B cell (primary cell): Measurements from ENCODE around the gene GYG2. TPM values are rescaled to one million over a fixed set of nuclear protein-coding genes. Genes with fewer than 3 reads are reported as not detected.

Source experiments
- ATAC-seq: fragments of 200-7000 bp; cut with Tn5 transposase; one replicate; pipeline ENCODE4 v1.10.0; 2021; ENCODE audit warnings: low read depth, mild to moderate bottlenecking, moderate number of reproducible peaks, moderate library complexity
- CTCF ChIA-PET: fragments of 350-600 bp; sonication (Branson Sonifier 250); formaldehyde crosslinking; loops from one replicate; lab custom pipeline; 2021; ENCODE audit warnings: antibody characterized with exemption, inconsistent platforms; lab: Charles Lee
- POLR2A ChIA-PET: fragments of 350-600 bp; sonication (Branson Sonifier 250); formaldehyde crosslinking; loops from one replicate; lab custom pipeline; 2021; ENCODE audit warnings: antibody characterized with exemption; lab: Charles Lee
- DNase-seq: peaks from one replicate; pipeline ENCODE4 v3.0.0; 2013
- H2AFZ ChIP-seq: 2 replicates; pipeline ENCODE4 v1.6.1; 2012; ENCODE audit warnings: mild to moderate bottlenecking, low read depth, low read length; ENCODE audit not compliant: insufficient read depth, poor library complexity, severe bottlenecking
- H3K27ac ChIP-seq, 2 donors: 1 replicate in 1 of 2; 2 replicates in 1 of 2; pipeline ENCODE4 v1.5.1; 2012 to 2013; ENCODE audit warnings: low read length in 2 of 2, mild to moderate bottlenecking in 2 of 2, moderate library complexity in 1 of 2
- H3K27me3 ChIP-seq, 4 experiments: fragments of 200-600 bp in 1 of 4; sonication (generic) in 1 of 4; replicated peaks in 1 of 4; 1 replicate in 2 of 4; 2 replicates in 2 of 4; pipeline versions ENCODE4 v1.6.1 to v1.7.0; 2013 to 2016; ENCODE audit warnings: low read length in 3 of 4, mild to moderate bottlenecking in 2 of 4, mixed read lengths in 1 of 4, moderate library complexity in 1 of 4; ENCODE audit not compliant: insufficient read depth in 4 of 4, control insufficient read depth in 3 of 4; ENCODE audit errors: control extremely low read depth in 1 of 4
- H3K36me3 ChIP-seq, 2 experiments: replicated peaks in 1 of 2; 1 replicate in 1 of 2; 2 replicates in 1 of 2; pipeline versions ENCODE4 v1.6.1 to v1.7.1; 2013; ENCODE audit warnings: low read length in 1 of 2; ENCODE audit not compliant: insufficient read depth in 2 of 2, control insufficient read depth in 1 of 2; ENCODE audit errors: control extremely low read depth in 1 of 2, extremely low read depth in 1 of 2
- H3K4me1 ChIP-seq, 2 donors: fragments of 200-600 bp in 1 of 2; sonication (generic) in 1 of 2; 1 replicate in 1 of 2; 2 replicates in 1 of 2; pipeline versions ENCODE4 v1.5.1 to v1.6.1; 2013 to 2017; ENCODE audit warnings: low read length in 2 of 2; ENCODE audit not compliant: control insufficient read depth in 2 of 2, insufficient read depth in 2 of 2
- H3K4me2 ChIP-seq: replicated peaks from 2 replicates; pipeline ENCODE3; 2012; ENCODE audit warnings: mild to moderate bottlenecking, low read depth, low read length; ENCODE audit not compliant: poor library complexity, severe bottlenecking
- H3K4me3 ChIP-seq, 5 experiments: fragments of 200-600 bp in 1 of 5; sonication (generic) in 1 of 5; 1 replicate in 3 of 5; 2 replicates in 2 of 5; pipeline versions ENCODE4 v1.5.1 to v1.7.0; 2011 to 2016; ENCODE audit warnings: low read length in 4 of 5, mild to moderate bottlenecking in 4 of 5, low read depth in 2 of 5, control low read depth in 1 of 5, moderate library complexity in 1 of 5; ENCODE audit not compliant: insufficient read depth in 1 of 5; ENCODE audit errors: control extremely low read depth in 1 of 5, extremely low read depth in 1 of 5
- H3K79me2 ChIP-seq: fragments of 200-600 bp; sonication (generic); one replicate; pipeline ENCODE4 v1.6.0; 2016; ENCODE audit warnings: low read length; ENCODE audit not compliant: control insufficient read depth, insufficient read depth
- H3K9ac ChIP-seq: fragments of 200-600 bp; sonication (generic); 2 replicates; pipeline ENCODE4 v1.6.1; 2017; ENCODE audit warnings: mild to moderate bottlenecking, low read length, moderate library complexity
- H3K9me3 ChIP-seq, 3 donors: one replicate each; pipeline versions ENCODE4 v1.6.1 to v1.7.1; 2013; ENCODE audit warnings: low read length in 2 of 3; ENCODE audit not compliant: control insufficient read depth in 2 of 3, insufficient read depth in 1 of 3; ENCODE audit errors: control extremely low read depth in 1 of 3
- H4K20me1 ChIP-seq: 2 replicates; pipeline ENCODE4 v1.6.0; 2012; ENCODE audit warnings: mild to moderate bottlenecking, low read length; ENCODE audit not compliant: insufficient read depth, control insufficient read depth, poor library complexity, severe bottlenecking
- H3K27ac Mint-ChIP-seq: one replicate; pipeline ENCODE4 v1.8.0; 2021; ENCODE audit warnings: mixed read lengths
- H3K27me3 Mint-ChIP-seq: one replicate; pipeline ENCODE4 v1.8.0; 2021; ENCODE audit warnings: mixed read lengths
- H3K4me1 Mint-ChIP-seq: one replicate; pipeline ENCODE4 v1.8.0; 2021; ENCODE audit warnings: mixed read lengths
- H3K4me3 Mint-ChIP-seq: one replicate; pipeline ENCODE4 v1.8.0; 2021; ENCODE audit warnings: mixed read lengths
- H3K9me3 Mint-ChIP-seq: one replicate; pipeline ENCODE4 v1.8.0; 2022; ENCODE audit warnings: mixed read lengths; ENCODE audit not compliant: insufficient read depth
- CTCF ChIP-seq: fragments of 200-600 bp; IDR thresholded peaks from one replicate; pipeline ENCODE4 v1.8.0; 2022; ENCODE audit warnings: antibody characterized with exemption, mild to moderate bottlenecking
- EZH2 ChIP-seq: IDR thresholded peaks from 2 replicates; pipeline ENCODE4 v1.6.1; 2012; ENCODE audit warnings: borderline replicate concordance, low read depth, mild to moderate bottlenecking, moderate library complexity, low read length; ENCODE audit not compliant: insufficient read depth, poor library complexity, severe bottlenecking
- WGBS: methylation state at CpG from one replicate; pipeline ENCODE4 v1.1.5; 2013; ENCODE audit warnings: missing lambda C conversion rate; ENCODE audit not compliant: insufficient coverage; 5-methylcytosine and 5-hydroxymethylcytosine counted together
- intact Hi-C: fragments of 100-400 bp; cut with micrococcal nuclease; formaldehyde crosslinking; loops from one replicate; pipeline ENCODE4 v1.10.0; 2022
- polyA plus RNA-seq: library from polyadenylated mRNA; depleted of rRNA; stranded (reverse); fragments of >200 nt; gene quantifications from 2 replicates; pipeline ENCODE4 v1.2.3, GENCODE V29; 2012
- total RNA-seq, 2 donors: library from RNA; stranded (reverse); fragments of 120-200 nt in 1 of 2; gene quantifications; 1 replicate in 1 of 2; 2 replicates in 1 of 2; pipeline versions ENCODE4 v1.2.3 to v1.2.4, GENCODE V29; 2013 to 2022

Gene GYG2
- total and polyA plus RNA-seq, 2 donors (not counting 1 experiment from before 2014, with no cell fraction given), result not detected

GRCh38 chrX:2784026-2784425, 44.7 kb upstream of the GYG2 start:
- Histone ChIP-seq H3K79me2 (no peaks in the 10 kb centered on the region), H3K27ac (no peak overlapping the region), H3K9ac (no peak overlapping the region), H3K4me1 (no peaks in the 10 kb centered on the region), H3K9me3 (no peaks in the 10 kb centered on the region), H2AFZ (no peak overlapping the region), H3K4me3 (no peak overlapping the region), H3K36me3 (no peaks in the 10 kb centered on the region), H4K20me1 (no peaks in the 10 kb centered on the region), H3K27me3 (no peaks in the 10 kb centered on the region), H3K4me2 (no peak overlapping the region)
- no peaks in the 10 kb centered on the region for H3K9me3 Mint-ChIP-seq
- WGBS, result 64% methylated on average over 3 of the region's 6 CpGs
- DNase-seq (no peak), ATAC-seq (no peak)
- TF ChIP-seq EZH2 (no peak), CTCF (no peak)
- POLR2A ChIA-PET, result no interaction called here
- H3K27me3 Mint-ChIP-seq, result peaks cover 10% of the 10 kb centered on the region
- H3K4me1 Mint-ChIP-seq, result no peaks in the 10 kb centered on the region
- H3K4me3 Mint-ChIP-seq, result no peak overlapping the region
- intact Hi-C loops, result no loop called here
- CTCF ChIA-PET, result no interaction called here
- no peak overlapping the region for H3K27ac Mint-ChIP-seq

- no peaks in the 10 kb centered on the region for H3K9me3 ChIP-seq
- H3K27ac ChIP-seq, result no peak overlapping the region
- Mint-ChIP-seq H3K27me3 (peaks cover 8% of the 10 kb centered on the region), H3K4me3 (no peak overlapping the region), H3K9me3 (no peaks in the 10 kb centered on the region), H3K4me1 (no peaks in the 10 kb centered on the region), H3K27ac (no peak overlapping the region)
- H2AFZ ChIP-seq, result no peak overlapping the region
- 84% methylated on average over 2 of the region's 4 CpGs for WGBS
- CTCF ChIA-PET, result no interaction called here
- H3K36me3 ChIP-seq, result no peaks in the 10 kb centered on the region
- no peak for ATAC-seq
- no peak overlapping the region for H3K4me2 ChIP-seq
- POLR2A ChIA-PET, result no interaction called here
- H3K9ac ChIP-seq, result no peak overlapping the region
- no peaks in the 10 kb centered on the region for H3K79me2 ChIP-seq
- DNase-seq, result no peak
- H4K20me1 ChIP-seq, result no peaks in the 10 kb centered on the region
- H3K27me3 ChIP-seq, result no peaks in the 10 kb centered on the region
- TF ChIP-seq CTCF, result no peak
- no peak for TF ChIP-seq EZH2
- no peak overlapping the region for H3K4me3 ChIP-seq
- intact Hi-C loops, result no loop called here
- H3K4me1 ChIP-seq, result no peaks in the 10 kb centered on the region
These were observed 43.2 kb upstream of the GYG2 start for GRCh38 chrX:2785538-2785937.
